GM23338 (cell line): ENCODE measurements around the gene NADK2. TPM values are rescaled to one million over a fixed set of nuclear protein-coding genes. Genes with fewer than 3 reads are reported as not detected.

Source experiments
- ATAC-seq: fragments of 200-7000 bp; cut with Tn5 transposase; 3 replicates; pipeline ENCODE4 v1.9.1; 2020
- DNase-seq: peaks from one replicate; pipeline ENCODE4 v3.0.0-alpha.2; 2015; ENCODE audit warnings: low spot score
- H2AFZ ChIP-seq: fragments of 200-600 bp; sonication (generic); 2 replicates; pipeline ENCODE4 v1.8.0; 2016; ENCODE audit warnings: antibody characterized with exemption, mild to moderate bottlenecking, moderate library complexity
- H3F3A ChIP-seq: fragments of 200-600 bp; sonication (generic); replicated peaks from 2 replicates; pipeline ENCODE4 v1.8.0; 2017; ENCODE audit warnings: antibody characterized with exemption, mixed run types, low read depth
- H3K27ac ChIP-seq: fragments of 200-600 bp; sonication (generic); 2 replicates; pipeline ENCODE4 v1.6.1; 2016; ENCODE audit warnings: low read depth
- H3K27me3 ChIP-seq: fragments of 200-600 bp; sonication (generic); 2 replicates; pipeline ENCODE4 v1.8.0; 2016; ENCODE audit warnings: mild to moderate bottlenecking, mixed run types, moderate library complexity; ENCODE audit not compliant: insufficient read depth
- H3K36me3 ChIP-seq: fragments of 200-600 bp; sonication (generic); 2 replicates; pipeline ENCODE4 v1.8.0; 2016; ENCODE audit warnings: mild to moderate bottlenecking; ENCODE audit not compliant: insufficient read depth
- H3K4me1 ChIP-seq: fragments of 200-600 bp; sonication (generic); 2 replicates; pipeline ENCODE4 v1.8.0; 2016; ENCODE audit warnings: mild to moderate bottlenecking, moderate library complexity; ENCODE audit not compliant: insufficient read depth
- H3K4me2 ChIP-seq: fragments of 200-600 bp; sonication (generic); 2 replicates; pipeline ENCODE4 v1.7.1; 2017; ENCODE audit warnings: mixed run types
- H3K4me3 ChIP-seq: fragments of 200-600 bp; sonication (generic); 2 replicates; pipeline ENCODE4 v1.6.1; 2016; ENCODE audit warnings: mixed run types
- H3K79me2 ChIP-seq: fragments of 200-600 bp; sonication (generic); replicated peaks from 2 replicates; pipeline ENCODE4 v1.8.0; 2017; ENCODE audit warnings: mild to moderate bottlenecking; ENCODE audit not compliant: insufficient read depth
- H3K9me2 ChIP-seq: fragments of 200-600 bp; sonication (generic); 2 replicates; pipeline ENCODE4 v1.8.0; 2017; ENCODE audit not compliant: insufficient read depth
- H4K20me1 ChIP-seq: fragments of 200-600 bp; sonication (generic); replicated peaks from 2 replicates; pipeline ENCODE4 v1.8.0; 2017; ENCODE audit warnings: mild to moderate bottlenecking; ENCODE audit not compliant: insufficient read depth
- H3K27ac Mint-ChIP-seq: 2 replicates; pipeline ENCODE4 v1.8.0; 2020; ENCODE audit warnings: inconsistent platforms, mild to moderate bottlenecking, moderate library complexity, mixed read lengths
- H3K27me3 Mint-ChIP-seq: 3 replicates; pipeline ENCODE4 v1.8.0; 2022; ENCODE audit warnings: low read depth, mild to moderate bottlenecking, moderate library complexity, mixed read lengths, inconsistent platforms; ENCODE audit not compliant: insufficient read depth, poor library complexity
- H3K36me3 Mint-ChIP-seq: 3 replicates; pipeline ENCODE4 v1.8.0; 2021; ENCODE audit warnings: low read depth, mild to moderate bottlenecking, inconsistent platforms, moderate library complexity, mixed read lengths
- H3K4me1 Mint-ChIP-seq: 3 replicates; pipeline ENCODE4 v1.8.0; 2020; ENCODE audit warnings: mild to moderate bottlenecking, inconsistent platforms, mixed read lengths
- H3K4me3 Mint-ChIP-seq: 3 replicates; pipeline ENCODE4 v1.8.0; 2021; ENCODE audit warnings: moderate library complexity, mild to moderate bottlenecking, inconsistent platforms, mixed read lengths
- H3K9me3 Mint-ChIP-seq: 3 replicates; pipeline ENCODE4 v1.8.0; 2020; ENCODE audit warnings: moderate library complexity, mild to moderate bottlenecking, inconsistent platforms, mixed read lengths
- CTCF ChIP-seq, 2 experiments: fragments of 200-600 bp in 1 of 2; sonication (generic) in 1 of 2; conservative IDR thresholded peaks; 2 replicates each; pipeline versions ENCODE4 v1.5.1 to v1.6.1; 2016 to 2017; ENCODE audit warnings: antibody characterized with exemption in 2 of 2, low read depth in 2 of 2, mild to moderate bottlenecking in 2 of 2, moderate library complexity in 1 of 2
- ETS1 ChIP-seq: IDR thresholded peaks from 2 replicates; pipeline ENCODE4 v1.6.1; 2016; ENCODE audit warnings: antibody characterized with exemption
- EZH2 ChIP-seq: fragments of 200-600 bp; sonication (generic); IDR thresholded peaks from one replicate; pipeline ENCODE4 v1.8.0; 2017; ENCODE audit warnings: antibody characterized with exemption, mild to moderate bottlenecking, low read depth; ENCODE audit not compliant: unreplicated experiment
- EZH2phosphoT487 ChIP-seq: fragments of 200-600 bp; sonication (generic); IDR thresholded peaks from one replicate; pipeline ENCODE4 v1.8.1; 2018; ENCODE audit warnings: antibody characterized with exemption; ENCODE audit not compliant: unreplicated experiment
- JUNB ChIP-seq: IDR thresholded peaks from one replicate; pipeline ENCODE4 v1.6.1; 2016; ENCODE audit warnings: antibody characterized with exemption; ENCODE audit not compliant: unreplicated experiment
- POLR2AphosphoS5 ChIP-seq: IDR thresholded peaks from 2 replicates; pipeline ENCODE4 v1.6.1; 2016; ENCODE audit warnings: antibody characterized with exemption, low read depth
- REST ChIP-seq: IDR thresholded peaks from one replicate; pipeline ENCODE4 v1.6.1; 2018; ENCODE audit warnings: antibody characterized with exemption; ENCODE audit not compliant: unreplicated experiment
- STAT1 ChIP-seq: IDR thresholded peaks from one replicate; pipeline ENCODE4 v1.6.1; 2016; ENCODE audit warnings: antibody characterized with exemption; ENCODE audit not compliant: unreplicated experiment
- ZNF114 ChIP-seq: fragments of 250-450 bp; sonication (Bioruptor Pico); IDR thresholded peaks from 2 replicates; pipeline ENCODE4 v1.5.0; 2020; ENCODE audit warnings: mild to moderate bottlenecking, moderate library complexity
- ZNF331 ChIP-seq: fragments of 250-450 bp; sonication (Bioruptor Pico); IDR thresholded peaks from 2 replicates; pipeline ENCODE4 v1.5.0; 2020; ENCODE audit warnings: low read depth, mild to moderate bottlenecking, moderate library complexity
- ZNF462 ChIP-seq: fragments of 250-450 bp; sonication (Bioruptor Pico); IDR thresholded peaks from 2 replicates; pipeline ENCODE4 v1.5.0; 2020; ENCODE audit warnings: mild to moderate bottlenecking, moderate library complexity
- polyA plus RNA-seq: library from polyadenylated mRNA; unstranded; fragments of >200 nt; fragmentation: Nextera tagmentation; extraction: Ambion mirVana; gene quantifications from 2 replicates; pipeline ENCODE4 v1.2.1, GENCODE V29; 2016
- total RNA-seq: library from RNA; depleted of rRNA; stranded (reverse); fragments of >200 nt; shearing (Covaris generic); gene quantifications from 2 replicates; pipeline ENCODE4 v1.2.3, GENCODE V29; 2014

NADK2 gene
- total and polyA plus RNA-seq, 2 experiments from 2014 or later, result 4.5 to 16.0 TPM

- TF ChIP-seq STAT1 (no peak), ZNF331 (CRISPR knock-in tag) (no peak)
Measured at GRCh38 chr5:36236801-36237200, 4.9 kb downstream of the NADK2 start (continued).

- Histone ChIP-seq H3K4me3 (no peak overlapping the region), H2AFZ (no peak overlapping the region), H3F3A (no peaks in the 10 kb centered on the region), H3K27me3 (no peaks in the 10 kb centered on the region), H3K9me2 (no peaks in the 10 kb centered on the region), H4K20me1 (peaks cover 2% of the 10 kb centered on the region; the same call in 1 of the 2 replicates), H3K4me2 (no peak overlapping the region), H3K36me3 (no peaks in the 10 kb centered on the region), H3K79me2 (no peaks in the 10 kb centered on the region; the same call in 1 of the 2 replicates), H3K27ac (no peak overlapping the region), H3K4me1 (no peaks in the 10 kb centered on the region)
- H3K27me3 Mint-ChIP-seq, result peaks cover 2% of the 10 kb centered on the region
- H3K4me1 Mint-ChIP-seq, result peaks cover 7% of the 10 kb centered on the region; the same call in 2 of the 3 replicates
- TF ChIP-seq EZH2phosphoT487 (no peak), ZNF331 (CRISPR knock-in tag) (no peak), ZNF114 (CRISPR knock-in tag) (no peak), REST (no peak), STAT1 (no peak), ETS1 (no peak), CTCF (conservative IDR thresholded peaks at IDR 0.05; ENCODE audit: low read depth in 2 of 2) (no peak), JUNB (no peak), EZH2 (no peak), POLR2AphosphoS5 (no peak), ZNF462 (no peak)
- H3K4me3 Mint-ChIP-seq, result no peak overlapping the region
- H3K9me3 Mint-ChIP-seq, result no peaks in the 10 kb centered on the region
- no peak overlapping the region for H3K27ac Mint-ChIP-seq
- ATAC-seq (no peak), DNase-seq (no peak)
- no peaks in the 10 kb centered on the region for H3K36me3 Mint-ChIP-seq
Measured at GRCh38 chr5:36232533-36232932, 9.2 kb downstream of the NADK2 start.
